ENCODE data around the gene POLR2E. TPM values are rescaled to one million over a fixed set of nuclear protein-coding genes. Genes with fewer than 3 reads are reported as not detected.

POLR2E gene
- total and polyA plus RNA-seq, 9 of the 15 experiments (the other 6 are each of a cell fraction or from before 2014, with no cell fraction given), result 3.4 to 413 (median 244) TPM

- TF ChIP-seq ZBTB7A (IDR thresholded peaks at IDR 0.05; ENCODE audit: borderline replicate concordance, control insufficient read depth, low read depth, low read length) (peak; percentile 90; the same call in 1 of the 2 replicates), CUX1 (CRISPR knock-in tag; IDR thresholded peaks at IDR 0.05) (no peak), ARID4B (CRISPR knock-in tag; IDR thresholded peaks at IDR 0.05) (no peak; the same call in 1 of the 2 replicates), JUND (IDR thresholded peaks at IDR 0.05; ENCODE audit: borderline replicate concordance, low read depth, low read length) (peak; percentile 37; the same call in 1 of the 2 replicates), JUND (tag; IDR thresholded peaks at IDR 0.05; ENCODE audit: borderline replicate concordance, low read depth, low read length) (no peak; the same call in 2 of the 3 replicates), ETV6 (IDR thresholded peaks at IDR 0.05; ENCODE audit: borderline replicate concordance in 1 of 2, low read depth in 2 of 2, low read length in 1 of 2) (no peak), ETV6 (CRISPR knock-in tag; IDR thresholded peaks at IDR 0.05; ENCODE audit: borderline replicate concordance) (0 out of 2 replicates have a peak, but pooled peaks have one; percentile 8), ZNF41 (CRISPR knock-in tag; conservative IDR thresholded peaks at IDR 0.05) (no peak), ZSCAN29 (IDR thresholded peaks at IDR 0.05) (0 out of 2 replicates have a peak, but pooled peaks have one; percentile 3), ZKSCAN8 (CRISPR knock-in tag; IDR thresholded peaks at IDR 0.05) (no peak), ZBTB11 (CRISPR knock-in tag; IDR thresholded peaks at IDR 0.05) (peak in 1 of 3 experiments; percentile 44; a peak in 1 of 6 replicates), CREM (IDR thresholded peaks at IDR 0.05; ENCODE audit: low read depth) (peak; percentile 90), ZNF146 (CRISPR knock-in tag; IDR thresholded peaks at IDR 0.05; ENCODE audit: unreplicated experiment) (no peak)
Observed at GRCh38 chr19:1104311-1105007, 9.3 kb upstream of the POLR2E start (continued).

All from K562 (cell line).